ENCODE data around the gene STMN3. TPM values are rescaled to one million over a fixed set of nuclear protein-coding genes. Genes with fewer than 3 reads are reported as not detected.

The STMN3 gene
- total RNA-seq, 1 experiment from 2014 or later: 138 TPM

DNA sequence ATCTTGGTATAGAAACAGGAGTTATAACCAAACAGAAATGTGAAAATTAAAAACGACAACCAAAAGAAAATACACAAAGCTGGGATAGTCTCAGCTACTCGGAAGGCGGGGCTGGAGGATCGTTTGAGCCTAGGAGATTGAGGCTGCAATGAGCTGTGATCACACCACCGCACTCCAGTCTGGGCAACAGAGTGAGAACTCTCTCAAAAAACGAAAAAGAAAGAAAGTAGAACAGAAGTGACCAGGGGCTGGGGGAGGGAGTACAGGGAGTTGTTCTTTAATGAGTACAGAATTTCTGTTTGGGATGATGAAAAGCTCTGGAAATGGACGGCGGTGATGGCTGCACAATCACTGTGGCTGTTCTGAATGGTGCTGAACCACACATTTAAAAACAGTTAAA, 32.2 kb downstream of the STMN3 start:
- no peak overlapping the region for H3K4me3 ChIP-seq (replicated peaks in 1 of 2; ENCODE audit: low read depth in 1 of 2, low read length in 2 of 2)
- H3K9me3 ChIP-seq (ENCODE audit: control insufficient read depth in 1 of 2, insufficient read depth in 1 of 2, low read depth in 1 of 2, low read length in 2 of 2): no peaks in the 10 kb centered on the region
- POLR2A ChIA-PET: interaction anchor here (0.6 kb wide), 1 partner anchor 32 kb away, joined by 8 read pairs; the partner anchor contains the start of gene STMN3
- intact Hi-C loops (cut with micrococcal nuclease): loop anchor here (10.0 kb wide), 1 partner anchor 46 kb away; the partner anchor contains the start of gene HELZ2
- H2AFZ ChIP-seq (ENCODE audit: low read depth, low read length, poor library complexity, severe bottlenecking): no peak overlapping the region
- H3K79me2 ChIP-seq (ENCODE audit: insufficient read depth, low read length): peaks cover 46% of the 10 kb centered on the region
- no peak for ATAC-seq
- no peak overlapping the region for H3K9ac ChIP-seq (ENCODE audit: low read length)
- RAD21 ChIA-PET (ENCODE audit: low non-redundant PET in 1 of 2, low total read pairs in 2 of 2, uncharacterized antibody in 2 of 2, unreplicated experiment in 2 of 2): no interaction called here
- H4K20me1 ChIP-seq (ENCODE audit: insufficient read depth): no peaks in the 10 kb centered on the region
- no peak for DNase-seq (ENCODE audit: low read depth, low spot score)
- TF ChIP-seq TCF7L2 (IDR thresholded peaks at IDR 0.05; ENCODE audit: borderline replicate concordance, extremely low read depth, insufficient read depth, insufficient read length) (no peak), ZNF274 (IDR thresholded peaks at IDR 0.05; ENCODE audit: low read depth, low read length) (no peak), JUND (IDR thresholded peaks at IDR 0.05) (no peak), SRF (IDR thresholded peaks at IDR 0.05; ENCODE audit: low read depth) (no peak), EZH2phosphoT487 (IDR thresholded peaks at IDR 0.05; ENCODE audit: borderline replicate concordance) (no peak), EZH2 (IDR thresholded peaks at IDR 0.05) (no peak), YY1 (IDR thresholded peaks at IDR 0.05; ENCODE audit: extremely low read depth, insufficient replicate concordance, low read depth, low read length) (no peak), POLR2A (IDR thresholded peaks at IDR 0.05; ENCODE audit: borderline replicate concordance, extremely low read depth, insufficient read depth, insufficient read length) (no peak), RAD21 (IDR thresholded peaks at IDR 0.05; ENCODE audit: low read depth) (no peak), CEBPB (IDR thresholded peaks at IDR 0.05; ENCODE audit: low read depth) (no peak)
- TF ChIP-seq, protein P1, sequence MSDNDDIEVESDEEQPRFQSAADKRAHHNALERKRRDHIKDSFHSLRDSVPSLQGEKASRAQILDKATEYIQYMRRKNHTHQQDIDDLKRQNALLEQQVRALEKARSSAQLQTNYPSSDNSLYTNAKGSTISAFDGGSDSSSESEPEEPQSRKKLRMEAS (IDR thresholded peaks at IDR 0.05): no peak
- TF ChIP-seq, protein P2, sequence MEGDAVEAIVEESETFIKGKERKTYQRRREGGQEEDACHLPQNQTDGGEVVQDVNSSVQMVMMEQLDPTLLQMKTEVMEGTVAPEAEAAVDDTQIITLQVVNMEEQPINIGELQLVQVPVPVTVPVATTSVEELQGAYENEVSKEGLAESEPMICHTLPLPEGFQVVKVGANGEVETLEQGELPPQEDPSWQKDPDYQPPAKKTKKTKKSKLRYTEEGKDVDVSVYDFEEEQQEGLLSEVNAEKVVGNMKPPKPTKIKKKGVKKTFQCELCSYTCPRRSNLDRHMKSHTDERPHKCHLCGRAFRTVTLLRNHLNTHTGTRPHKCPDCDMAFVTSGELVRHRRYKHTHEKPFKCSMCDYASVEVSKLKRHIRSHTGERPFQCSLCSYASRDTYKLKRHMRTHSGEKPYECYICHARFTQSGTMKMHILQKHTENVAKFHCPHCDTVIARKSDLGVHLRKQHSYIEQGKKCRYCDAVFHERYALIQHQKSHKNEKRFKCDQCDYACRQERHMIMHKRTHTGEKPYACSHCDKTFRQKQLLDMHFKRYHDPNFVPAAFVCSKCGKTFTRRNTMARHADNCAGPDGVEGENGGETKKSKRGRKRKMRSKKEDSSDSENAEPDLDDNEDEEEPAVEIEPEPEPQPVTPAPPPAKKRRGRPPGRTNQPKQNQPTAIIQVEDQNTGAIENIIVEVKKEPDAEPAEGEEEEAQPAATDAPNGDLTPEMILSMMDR (IDR thresholded peaks at IDR 0.05 in 2 of 3, conservative IDR thresholded peaks at IDR 0.05 in 1 of 3; ENCODE audit: borderline replicate concordance in 1 of 3, insufficient read depth in 1 of 3, low read depth in 2 of 3, low read length in 2 of 3): no peak
- TF ChIP-seq, protein P3, sequence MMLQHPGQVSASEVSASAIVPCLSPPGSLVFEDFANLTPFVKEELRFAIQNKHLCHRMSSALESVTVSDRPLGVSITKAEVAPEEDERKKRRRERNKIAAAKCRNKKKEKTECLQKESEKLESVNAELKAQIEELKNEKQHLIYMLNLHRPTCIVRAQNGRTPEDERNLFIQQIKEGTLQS (IDR thresholded peaks at IDR 0.05): no peak
- H3K4me1 ChIP-seq (ENCODE audit: control insufficient read depth in 1 of 2, insufficient read depth in 2 of 2, low read length in 2 of 2): peaks cover 4 to 13% of the 10 kb centered on the region in 2 experiments
- BruUV-seq (replicated peaks): no TSS peak
- no peaks in the 10 kb centered on the region for H3K9me2 ChIP-seq (ENCODE audit: insufficient read depth)
- CTCF ChIA-PET: interaction anchor here (0.7 kb wide), 1 partner anchor 446 kb away, joined by 4 read pairs; no protein-coding TSS in a partner anchor
- peaks cover 4 to 11% of the 10 kb centered on the region in 2 experiments; a peak in 3 of 4 replicates for H3K36me3 ChIP-seq (ENCODE audit: control insufficient read depth in 1 of 2, insufficient read depth in 2 of 2, low read length in 2 of 2)
- no peaks in the 10 kb centered on the region for H3K27me3 ChIP-seq (ENCODE audit: insufficient read depth, low read length)
- H3K27ac ChIP-seq (ENCODE audit: low read depth, low read length): no peak overlapping the region
- H3K4me2 ChIP-seq (ENCODE audit: low read length): no peak overlapping the region
